GM20000 (cell line): ENCODE results near the gene BEX4.

Experiments
- DNase-seq: peaks from one replicate; pipeline ENCODE4 v3.0.0; 2012; ENCODE audit warnings: low spot score
- TF ChIP-seq, protein P1 (sequence below): IDR thresholded peaks from 2 replicates; pipeline ENCODE4 v1.5.1; 2012; ENCODE audit warnings: mild to moderate bottlenecking, control low read depth; ENCODE audit errors: extremely low read depth, missing control alignments

BEX4 gene

DNA sequence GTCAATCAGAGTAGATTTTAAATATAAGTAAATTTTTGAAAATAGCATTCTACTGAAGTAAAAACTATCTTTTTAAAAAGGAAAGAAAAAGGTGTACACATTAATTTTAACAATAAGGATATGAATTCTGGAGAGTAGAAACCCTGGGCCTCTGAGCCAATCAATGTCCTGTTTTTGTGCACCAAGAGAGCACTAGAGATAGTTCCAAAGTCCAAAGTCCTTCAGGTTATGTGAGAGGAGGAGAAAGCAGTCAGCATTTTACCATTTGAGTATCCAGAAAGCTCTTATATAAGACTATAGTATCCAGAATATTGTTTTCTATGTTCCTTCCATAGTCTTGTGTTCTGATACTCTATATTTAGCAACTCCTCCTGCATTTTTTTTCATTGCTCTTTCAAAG is 43.4 kb downstream of the BEX4 start:
- no peak for DNase-seq
- TF ChIP-seq, protein P1, sequence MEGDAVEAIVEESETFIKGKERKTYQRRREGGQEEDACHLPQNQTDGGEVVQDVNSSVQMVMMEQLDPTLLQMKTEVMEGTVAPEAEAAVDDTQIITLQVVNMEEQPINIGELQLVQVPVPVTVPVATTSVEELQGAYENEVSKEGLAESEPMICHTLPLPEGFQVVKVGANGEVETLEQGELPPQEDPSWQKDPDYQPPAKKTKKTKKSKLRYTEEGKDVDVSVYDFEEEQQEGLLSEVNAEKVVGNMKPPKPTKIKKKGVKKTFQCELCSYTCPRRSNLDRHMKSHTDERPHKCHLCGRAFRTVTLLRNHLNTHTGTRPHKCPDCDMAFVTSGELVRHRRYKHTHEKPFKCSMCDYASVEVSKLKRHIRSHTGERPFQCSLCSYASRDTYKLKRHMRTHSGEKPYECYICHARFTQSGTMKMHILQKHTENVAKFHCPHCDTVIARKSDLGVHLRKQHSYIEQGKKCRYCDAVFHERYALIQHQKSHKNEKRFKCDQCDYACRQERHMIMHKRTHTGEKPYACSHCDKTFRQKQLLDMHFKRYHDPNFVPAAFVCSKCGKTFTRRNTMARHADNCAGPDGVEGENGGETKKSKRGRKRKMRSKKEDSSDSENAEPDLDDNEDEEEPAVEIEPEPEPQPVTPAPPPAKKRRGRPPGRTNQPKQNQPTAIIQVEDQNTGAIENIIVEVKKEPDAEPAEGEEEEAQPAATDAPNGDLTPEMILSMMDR, result no peak
